ENCODE results near the gene CCDC127.

Gene CCDC127

GRCh38 chr5:174291-174600, 43.7 kb downstream of the CCDC127 start:
- Histone ChIP-seq H3K27ac (ENCODE audit: poor library complexity, severe bottlenecking) (no peak overlapping the region), H3K4me3 (ENCODE audit: severe bottlenecking) (no peak overlapping the region), H3K36me3 (ENCODE audit: low read depth) (no peaks in the 10 kb centered on the region), H3K9me3 (ENCODE audit: severe bottlenecking) (no peaks in the 10 kb centered on the region), H3K27me3 (ENCODE audit: insufficient read depth, poor library complexity, severe bottlenecking) (peaks cover 14% of the 10 kb centered on the region), H3K4me1 (ENCODE audit: insufficient read depth, poor library complexity, severe bottlenecking) (no peaks in the 10 kb centered on the region)
- ATAC-seq (ENCODE audit: low read depth), result no peak
- TF ChIP-seq CTCF (IDR thresholded peaks at IDR 0.05; ENCODE audit: poor library complexity, severe bottlenecking), result no peak
- no peak for DNase-seq (ENCODE audit: low spot score)

DNA sequence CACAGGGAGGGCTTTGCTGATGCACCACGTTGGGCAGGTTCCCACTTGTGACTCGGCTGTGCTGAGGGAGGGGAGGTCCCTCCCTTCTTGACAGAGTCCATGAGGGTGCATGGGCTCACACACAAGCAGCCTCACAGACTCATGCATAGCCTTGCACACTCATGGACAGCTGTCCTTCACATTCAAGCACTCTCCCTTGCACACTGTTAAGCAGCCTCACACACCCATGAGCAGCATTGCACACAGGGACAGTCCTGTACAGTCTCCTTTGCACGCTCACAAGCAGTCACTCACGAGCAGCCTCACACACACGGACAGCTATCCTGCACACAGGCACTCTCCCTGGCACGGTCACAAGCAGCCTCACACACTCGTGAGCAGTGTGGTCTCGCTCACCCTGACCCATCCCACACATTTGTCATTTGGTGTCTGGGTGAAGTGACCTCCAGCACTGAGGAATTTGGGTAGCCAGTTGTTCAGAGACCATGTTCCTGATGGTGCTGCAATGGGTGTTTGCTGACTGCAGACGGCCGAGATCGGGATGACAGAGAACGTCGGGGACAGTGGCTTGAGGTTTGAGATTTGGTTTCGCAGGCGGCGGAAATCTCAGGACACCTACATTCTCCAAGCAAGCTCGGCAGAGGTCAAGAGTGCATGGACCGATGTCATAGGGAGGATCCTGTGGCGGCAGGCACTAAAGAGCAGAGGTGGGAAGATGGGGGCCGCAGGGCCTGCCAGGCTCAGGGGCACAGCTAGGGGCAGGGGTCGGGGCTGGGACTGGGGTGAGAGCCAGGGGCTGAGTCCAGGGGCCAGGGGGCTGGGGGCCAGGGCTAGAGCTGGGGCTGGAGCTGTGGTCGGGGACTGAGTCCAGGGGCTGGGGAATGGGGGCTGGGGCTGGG, 44.3 kb downstream of the CCDC127 start:
- ATAC-seq (ENCODE audit: low read depth), result 0 out of 3 replicates have a peak, but pooled peaks have one; percentile 6
- Histone ChIP-seq H3K27me3 (ENCODE audit: insufficient read depth, poor library complexity, severe bottlenecking) (peaks cover 14% of the 10 kb centered on the region), H3K9me3 (ENCODE audit: severe bottlenecking) (no peaks in the 10 kb centered on the region)

GRCh38 chr5:172841-173251, 45.1 kb downstream of the CCDC127 start:
- Histone ChIP-seq H3K4me3 (ENCODE audit: severe bottlenecking) (no peak overlapping the region), H3K36me3 (ENCODE audit: low read depth) (no peaks in the 10 kb centered on the region), H3K27me3 (ENCODE audit: insufficient read depth, poor library complexity, severe bottlenecking) (peaks cover 10% of the 10 kb centered on the region), H3K9me3 (ENCODE audit: severe bottlenecking) (no peaks in the 10 kb centered on the region), H3K27ac (ENCODE audit: poor library complexity, severe bottlenecking) (no peak overlapping the region), H3K4me1 (ENCODE audit: insufficient read depth, poor library complexity, severe bottlenecking) (peaks cover 2% of the 10 kb centered on the region)
- no peak for ATAC-seq (ENCODE audit: low read depth)
- DNase-seq (ENCODE audit: low spot score), result peak; percentile 61
- no peak for TF ChIP-seq CTCF (IDR thresholded peaks at IDR 0.05; ENCODE audit: poor library complexity, severe bottlenecking)

More for the DNA sequence above, 44.3 kb downstream of the CCDC127 start:
- TF ChIP-seq CTCF (IDR thresholded peaks at IDR 0.05; ENCODE audit: poor library complexity, severe bottlenecking), result no peak
- no peak overlapping the region for H3K4me3 ChIP-seq (ENCODE audit: severe bottlenecking)
- no peak overlapping the region for H3K27ac ChIP-seq (ENCODE audit: poor library complexity, severe bottlenecking)
- DNase-seq (ENCODE audit: low spot score), result peak; percentile 54
- no peaks in the 10 kb centered on the region for H3K4me1 ChIP-seq (ENCODE audit: insufficient read depth, poor library complexity, severe bottlenecking)
- H3K36me3 ChIP-seq (ENCODE audit: low read depth), result no peaks in the 10 kb centered on the region

GRCh38 chr5:172421-172820, 45.5 kb downstream of the CCDC127 start:
- Histone ChIP-seq H3K9me3 (ENCODE audit: severe bottlenecking) (no peaks in the 10 kb centered on the region), H3K27ac (ENCODE audit: poor library complexity, severe bottlenecking) (no peak overlapping the region), H3K4me3 (ENCODE audit: severe bottlenecking) (no peak overlapping the region), H3K27me3 (ENCODE audit: insufficient read depth, poor library complexity, severe bottlenecking) (peaks cover 9% of the 10 kb centered on the region), H3K4me1 (ENCODE audit: insufficient read depth, poor library complexity, severe bottlenecking) (peaks cover 2% of the 10 kb centered on the region), H3K36me3 (ENCODE audit: low read depth) (no peaks in the 10 kb centered on the region)
- TF ChIP-seq CTCF (IDR thresholded peaks at IDR 0.05; ENCODE audit: poor library complexity, severe bottlenecking), result no peak
- ATAC-seq (ENCODE audit: low read depth) (no peak), DNase-seq (ENCODE audit: low spot score) (peak; percentile 42)

DNA sequence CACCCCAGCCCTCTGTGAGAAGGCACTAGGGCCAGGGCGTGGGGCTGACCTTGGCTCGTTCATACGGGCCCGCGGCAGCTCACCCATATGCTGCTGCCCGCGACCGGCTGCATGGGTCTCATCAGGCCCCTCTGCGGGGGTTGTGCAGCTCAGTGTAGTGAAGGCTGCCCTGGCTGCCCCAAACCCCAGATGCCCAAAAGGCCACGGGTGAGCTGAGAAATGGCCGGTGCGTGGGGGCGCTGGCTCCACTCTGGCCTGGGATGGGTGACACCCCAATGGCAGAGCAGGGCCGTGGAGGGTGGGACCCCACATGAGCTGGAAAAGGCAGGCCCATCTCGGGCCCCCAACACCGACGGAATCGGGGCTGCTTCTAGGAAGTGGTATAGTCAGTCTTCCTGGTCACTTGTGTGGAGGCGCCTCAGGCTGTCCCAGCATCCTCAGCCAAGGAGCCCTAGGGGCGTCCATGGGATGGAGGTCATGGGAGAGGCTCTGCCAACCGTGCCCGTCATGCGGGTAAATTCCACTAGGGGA, 46.1 kb downstream of the CCDC127 start:
- Histone ChIP-seq H3K4me3 (ENCODE audit: severe bottlenecking) (no peak overlapping the region), H3K36me3 (ENCODE audit: low read depth) (no peaks in the 10 kb centered on the region), H3K9me3 (ENCODE audit: severe bottlenecking) (no peaks in the 10 kb centered on the region), H3K4me1 (ENCODE audit: insufficient read depth, poor library complexity, severe bottlenecking) (peaks cover 2% of the 10 kb centered on the region), H3K27me3 (ENCODE audit: insufficient read depth, poor library complexity, severe bottlenecking) (peaks cover 6% of the 10 kb centered on the region), H3K27ac (ENCODE audit: poor library complexity, severe bottlenecking) (no peak overlapping the region)
- DNase-seq (ENCODE audit: low spot score), result no peak
- no peak for TF ChIP-seq CTCF (IDR thresholded peaks at IDR 0.05; ENCODE audit: poor library complexity, severe bottlenecking)
- ATAC-seq (ENCODE audit: low read depth), result no peak

All from RWPE2 (cell line).